Neural progenitor cell (in vitro differentiated cells): ENCODE results near the gene MBLAC2.

Experiments used
- EZH2 ChIP-seq: fragments of 200-600 bp; sonication (generic); IDR thresholded peaks from 2 replicates; pipeline ENCODE4 v1.6.1; 2017; ENCODE audit warnings: antibody characterized with exemption, mild to moderate bottlenecking, moderate library complexity
- EZH2phosphoT487 ChIP-seq: fragments of 200-600 bp; sonication (generic); IDR thresholded peaks from 2 replicates; pipeline ENCODE4 v1.6.1; 2017; ENCODE audit warnings: antibody characterized with exemption
- TF ChIP-seq, protein P1 (sequence below): fragments of 200-600 bp; sonication (generic); IDR thresholded peaks from 2 replicates; pipeline ENCODE4 v1.5.1; 2017; ENCODE audit warnings: antibody characterized with exemption, mild to moderate bottlenecking

DNA sequence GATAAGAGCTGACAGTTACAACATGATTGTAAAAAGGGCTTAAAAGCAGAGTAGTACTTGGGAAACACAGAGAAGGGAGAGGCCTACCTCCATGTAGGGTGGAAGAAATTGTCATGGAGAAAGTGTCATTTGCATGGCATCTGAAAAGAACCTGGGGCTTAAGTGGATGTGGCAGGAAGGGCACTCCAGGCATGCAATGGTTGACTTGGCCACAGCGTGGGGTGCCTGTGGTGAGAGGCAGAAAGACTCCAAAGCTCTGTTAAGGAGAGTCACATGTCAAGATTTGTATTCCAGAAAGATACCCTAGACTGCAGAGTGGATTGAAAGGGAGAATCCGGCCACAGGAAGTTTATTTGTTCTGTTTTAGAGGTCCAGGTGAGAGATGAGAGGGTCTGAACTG is 2.5 kb upstream of the MBLAC2 start:
- TF ChIP-seq, protein P1, sequence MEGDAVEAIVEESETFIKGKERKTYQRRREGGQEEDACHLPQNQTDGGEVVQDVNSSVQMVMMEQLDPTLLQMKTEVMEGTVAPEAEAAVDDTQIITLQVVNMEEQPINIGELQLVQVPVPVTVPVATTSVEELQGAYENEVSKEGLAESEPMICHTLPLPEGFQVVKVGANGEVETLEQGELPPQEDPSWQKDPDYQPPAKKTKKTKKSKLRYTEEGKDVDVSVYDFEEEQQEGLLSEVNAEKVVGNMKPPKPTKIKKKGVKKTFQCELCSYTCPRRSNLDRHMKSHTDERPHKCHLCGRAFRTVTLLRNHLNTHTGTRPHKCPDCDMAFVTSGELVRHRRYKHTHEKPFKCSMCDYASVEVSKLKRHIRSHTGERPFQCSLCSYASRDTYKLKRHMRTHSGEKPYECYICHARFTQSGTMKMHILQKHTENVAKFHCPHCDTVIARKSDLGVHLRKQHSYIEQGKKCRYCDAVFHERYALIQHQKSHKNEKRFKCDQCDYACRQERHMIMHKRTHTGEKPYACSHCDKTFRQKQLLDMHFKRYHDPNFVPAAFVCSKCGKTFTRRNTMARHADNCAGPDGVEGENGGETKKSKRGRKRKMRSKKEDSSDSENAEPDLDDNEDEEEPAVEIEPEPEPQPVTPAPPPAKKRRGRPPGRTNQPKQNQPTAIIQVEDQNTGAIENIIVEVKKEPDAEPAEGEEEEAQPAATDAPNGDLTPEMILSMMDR, result no peak
- TF ChIP-seq EZH2 (no peak), EZH2phosphoT487 (no peak)
